Measurements from ENCODE around the gene ZC3H7A.
"Not testable (repeated sequence)": the region's sequence is repeated elsewhere in the genome, so short reads cannot be mapped to it uniquely, and the experiment has no call there.

Gene ZC3H7A

DNA sequence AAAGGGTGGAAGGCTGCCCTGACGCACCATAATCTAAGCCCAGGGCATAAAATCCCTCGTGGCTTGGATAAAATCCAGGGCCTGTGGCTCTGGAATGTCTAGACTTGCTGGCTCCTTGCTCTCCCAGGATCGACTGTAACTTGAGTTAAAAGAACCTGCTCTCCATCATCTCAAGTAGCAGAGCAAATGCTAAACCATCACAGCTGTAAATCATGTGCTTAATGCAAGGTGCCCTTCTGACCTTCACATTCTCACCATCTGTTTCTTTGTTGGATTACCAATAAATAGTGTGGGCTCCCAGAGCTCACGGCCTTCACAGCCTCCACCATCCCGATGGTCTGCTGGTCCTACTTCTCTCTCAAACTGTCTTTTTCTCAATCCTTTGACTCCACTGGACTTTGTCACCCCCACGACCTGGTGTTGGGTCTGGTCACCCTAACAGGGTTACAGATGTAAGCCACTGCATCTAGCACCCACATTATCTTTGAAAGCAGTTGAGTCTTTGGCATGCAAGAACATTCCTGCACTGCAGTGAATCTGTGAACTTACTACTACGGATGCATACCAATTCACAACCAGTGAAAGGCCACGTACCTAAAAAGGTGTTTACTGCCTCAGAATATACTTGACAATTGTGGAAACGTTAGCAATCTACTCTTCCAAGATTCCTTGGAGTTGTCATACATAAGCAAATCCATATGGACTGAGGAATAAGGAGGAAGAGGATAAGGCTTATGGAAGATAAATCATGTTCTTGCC, 39.0 kb upstream of the ZC3H7A start:
- peak; percentile 63 for DNase-seq (ENCODE audit: low read depth)
- H3K4me3 ChIP-seq (ENCODE audit: low read depth, low read length): no peak overlapping the region
- in situ Hi-C loops (cut with HindIII; ENCODE audit: low sequenced_read_pairs): no loop called here
- TF ChIP-seq, protein P1, sequence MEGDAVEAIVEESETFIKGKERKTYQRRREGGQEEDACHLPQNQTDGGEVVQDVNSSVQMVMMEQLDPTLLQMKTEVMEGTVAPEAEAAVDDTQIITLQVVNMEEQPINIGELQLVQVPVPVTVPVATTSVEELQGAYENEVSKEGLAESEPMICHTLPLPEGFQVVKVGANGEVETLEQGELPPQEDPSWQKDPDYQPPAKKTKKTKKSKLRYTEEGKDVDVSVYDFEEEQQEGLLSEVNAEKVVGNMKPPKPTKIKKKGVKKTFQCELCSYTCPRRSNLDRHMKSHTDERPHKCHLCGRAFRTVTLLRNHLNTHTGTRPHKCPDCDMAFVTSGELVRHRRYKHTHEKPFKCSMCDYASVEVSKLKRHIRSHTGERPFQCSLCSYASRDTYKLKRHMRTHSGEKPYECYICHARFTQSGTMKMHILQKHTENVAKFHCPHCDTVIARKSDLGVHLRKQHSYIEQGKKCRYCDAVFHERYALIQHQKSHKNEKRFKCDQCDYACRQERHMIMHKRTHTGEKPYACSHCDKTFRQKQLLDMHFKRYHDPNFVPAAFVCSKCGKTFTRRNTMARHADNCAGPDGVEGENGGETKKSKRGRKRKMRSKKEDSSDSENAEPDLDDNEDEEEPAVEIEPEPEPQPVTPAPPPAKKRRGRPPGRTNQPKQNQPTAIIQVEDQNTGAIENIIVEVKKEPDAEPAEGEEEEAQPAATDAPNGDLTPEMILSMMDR (IDR thresholded peaks at IDR 0.05; ENCODE audit: low read depth, low read length, missing control alignments): no peak

DNA sequence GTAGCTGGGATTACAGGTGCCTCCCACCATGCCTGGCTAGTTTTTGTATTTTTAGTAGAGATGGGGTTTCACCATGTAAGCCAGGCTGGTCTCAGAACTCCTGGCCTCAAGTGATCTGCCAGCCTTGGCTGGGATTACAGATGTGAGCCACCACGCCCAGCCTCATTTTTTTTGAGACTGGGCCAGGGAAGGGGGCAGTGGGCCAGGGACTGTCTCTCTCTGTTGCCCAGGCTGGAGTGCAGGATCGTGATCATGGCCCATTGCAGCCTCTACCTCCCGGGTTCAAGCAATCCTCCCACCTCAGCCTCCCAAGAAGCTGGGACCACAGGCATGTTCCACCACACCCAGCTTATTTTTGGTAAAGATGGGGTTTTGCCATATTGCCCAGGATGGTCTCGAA, 38.3 kb upstream of the ZC3H7A start:
- TF ChIP-seq, protein P1 (IDR thresholded peaks at IDR 0.05; ENCODE audit: low read depth, low read length, missing control alignments): no peak
- in situ Hi-C loops (cut with HindIII; ENCODE audit: low sequenced_read_pairs): no loop called here
- no peak overlapping the region for H3K4me3 ChIP-seq (ENCODE audit: low read depth, low read length)
- no peak for DNase-seq (ENCODE audit: low read depth)

DNA sequence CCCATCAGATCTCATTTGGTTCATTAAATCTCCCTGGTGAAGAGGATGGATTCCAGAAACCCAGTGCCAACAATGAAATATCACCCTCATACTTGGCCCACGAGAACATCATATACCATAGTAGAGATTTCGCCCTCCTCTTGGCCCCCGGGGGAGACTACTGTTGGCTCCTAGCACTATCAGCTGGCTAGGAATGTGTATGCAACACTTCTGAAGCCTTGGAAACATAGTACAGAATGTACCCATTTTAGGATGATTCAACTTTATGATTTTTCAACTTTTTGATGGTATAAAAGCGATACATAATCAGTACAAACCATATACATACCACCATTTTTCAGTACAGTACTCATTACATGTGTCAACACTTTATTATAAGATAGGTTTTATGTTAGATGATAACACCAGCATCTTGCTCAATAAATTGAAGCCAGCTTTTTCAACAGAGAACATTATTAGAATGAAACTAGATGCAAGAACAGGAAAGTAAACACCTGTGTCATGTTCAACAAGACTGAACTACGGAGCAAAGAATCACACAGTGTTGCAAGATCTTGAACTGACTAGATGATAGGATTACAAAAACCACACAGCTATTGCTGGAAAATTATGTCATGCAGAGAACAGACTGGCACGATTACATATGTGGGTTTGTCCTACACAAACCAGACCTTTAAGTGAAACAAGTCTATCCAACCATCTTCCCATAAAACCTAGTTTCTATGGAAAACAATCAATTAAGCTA, 37.1 kb upstream of the ZC3H7A start:
- DNase-seq (ENCODE audit: low read depth): no peak
- no peak overlapping the region for H3K4me3 ChIP-seq (ENCODE audit: low read depth, low read length)
- in situ Hi-C loops (cut with HindIII; ENCODE audit: low sequenced_read_pairs): no loop called here
- TF ChIP-seq, protein P1 (IDR thresholded peaks at IDR 0.05; ENCODE audit: low read depth, low read length, missing control alignments): no peak

DNA sequence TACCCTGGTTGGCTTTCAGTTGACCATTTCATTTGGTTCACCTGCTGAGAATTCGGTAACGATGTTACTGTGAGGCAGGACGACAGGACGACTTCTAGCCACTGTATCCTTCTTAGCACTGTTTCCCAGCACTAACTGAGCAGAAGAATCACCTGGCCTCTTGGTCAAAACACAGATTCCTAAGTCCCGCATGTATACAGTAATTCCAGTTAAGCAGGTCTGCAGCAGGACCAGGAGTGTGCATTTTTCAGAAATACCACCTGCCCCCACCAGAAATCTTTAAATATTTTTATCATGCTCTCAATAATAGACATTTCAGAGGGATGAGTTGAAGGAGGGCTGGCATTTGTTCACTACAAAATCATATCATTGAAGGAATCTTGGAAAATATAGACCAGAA, 31.6 kb upstream of the ZC3H7A start:
- DNase-seq (ENCODE audit: low read depth): no peak
- TF ChIP-seq, protein P1 (IDR thresholded peaks at IDR 0.05; ENCODE audit: low read depth, low read length, missing control alignments): no peak
- H3K4me3 ChIP-seq (ENCODE audit: low read depth, low read length): no peak overlapping the region
- in situ Hi-C loops (cut with HindIII; ENCODE audit: low sequenced_read_pairs): no loop called here

DNA sequence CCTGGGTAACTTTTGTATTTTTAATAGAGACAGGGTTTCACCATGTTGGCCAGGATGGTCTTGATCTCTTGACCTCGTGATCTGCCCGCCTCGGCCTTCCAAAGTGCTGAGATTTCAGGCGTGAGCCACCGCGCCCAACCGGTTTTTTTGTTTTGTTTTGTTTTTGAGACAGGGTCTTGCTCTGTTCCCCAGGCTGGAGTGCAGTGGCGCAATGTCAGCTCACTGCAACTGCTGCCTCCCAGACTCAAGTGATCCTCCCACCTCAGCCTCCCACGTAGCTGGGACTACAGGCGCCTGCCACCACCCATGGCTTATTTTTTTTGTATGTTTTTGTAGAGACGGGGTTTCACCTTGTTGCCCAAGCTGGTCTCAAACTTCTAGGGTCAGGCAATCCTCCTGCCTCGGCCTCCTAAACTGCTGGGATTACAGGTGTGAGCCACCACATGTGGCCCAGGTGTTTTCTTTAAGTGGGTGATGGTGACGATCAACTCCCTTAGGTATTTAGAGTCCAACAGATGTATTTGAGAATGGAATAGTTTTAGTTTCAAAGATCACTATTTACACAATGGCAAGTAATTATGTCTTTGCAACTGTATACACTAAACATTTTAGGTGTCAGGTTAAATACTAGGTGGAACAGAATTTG, 28.6 kb upstream of the ZC3H7A start:
- DNase-seq (ENCODE audit: low read depth); in situ Hi-C loops (cut with HindIII; ENCODE audit: low sequenced_read_pairs); H3K4me3 ChIP-seq (ENCODE audit: low read depth, low read length): not testable (repeated sequence)

DNA sequence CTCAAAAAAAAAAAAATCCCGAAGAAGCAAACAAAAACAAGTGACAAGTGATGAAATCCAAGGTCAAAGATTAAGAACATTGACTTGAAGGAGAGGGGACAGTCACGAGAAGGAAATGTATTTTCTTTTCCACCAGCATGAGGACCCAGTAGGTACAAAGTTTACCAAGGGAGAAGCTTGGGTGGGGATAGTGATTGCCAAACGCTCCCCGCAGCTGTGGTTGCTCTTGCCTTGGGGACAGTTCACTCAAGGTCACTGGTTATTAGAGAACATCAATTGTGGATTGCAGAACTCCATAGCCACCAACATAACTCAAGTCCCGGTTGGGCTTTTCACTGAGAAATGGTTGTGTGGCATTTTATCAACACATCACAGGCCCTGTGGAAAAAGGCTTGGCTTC, 27.3 kb upstream of the ZC3H7A start:
- no peak for DNase-seq (ENCODE audit: low read depth)
- TF ChIP-seq, protein P1 (IDR thresholded peaks at IDR 0.05; ENCODE audit: low read depth, low read length, missing control alignments): no peak
- H3K4me3 ChIP-seq (ENCODE audit: low read depth, low read length): no peak overlapping the region
- in situ Hi-C loops (cut with HindIII; ENCODE audit: low sequenced_read_pairs): no loop called here

DNA sequence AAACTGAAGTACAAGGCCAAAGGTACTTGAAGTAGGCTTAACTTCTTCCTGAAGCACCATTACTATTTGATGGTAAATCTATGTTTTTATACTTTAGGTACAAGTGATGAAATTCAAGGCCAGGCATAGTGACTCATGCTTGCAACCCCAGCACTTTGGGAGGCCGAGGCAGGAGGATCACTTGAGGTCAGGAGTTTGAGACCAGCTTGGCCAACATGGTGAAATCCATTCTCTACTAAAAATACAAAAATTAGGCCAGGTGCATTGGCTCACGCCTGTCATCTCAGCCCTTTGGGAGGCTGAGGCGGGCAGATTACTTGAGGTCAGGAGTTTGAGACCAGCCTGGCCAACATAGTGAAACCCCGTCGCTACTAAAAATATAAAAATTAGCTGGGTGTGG, 26.6 kb upstream of the ZC3H7A start:
- in situ Hi-C loops (cut with HindIII; ENCODE audit: low sequenced_read_pairs); DNase-seq (ENCODE audit: low read depth); H3K4me3 ChIP-seq (ENCODE audit: low read depth, low read length): not testable (repeated sequence)
